Stimulated activated CD4-positive, alpha-beta T cell treated with anti-CD3 and anti-CD28 coated beads, Interleukin-15, amount 100 ng/mL, for 24 hours (primary cell): Measurements from ENCODE around the gene SOCS7.
"Not testable (repeated sequence)": the region's sequence is repeated elsewhere in the genome, so short reads cannot be mapped to it uniquely, and the experiment has no call there.

Experiments used
- DNase-seq: peaks from one replicate; pipeline ENCODE4 v3.0.0-alpha.2; 2020

SOCS7 gene

DNA sequence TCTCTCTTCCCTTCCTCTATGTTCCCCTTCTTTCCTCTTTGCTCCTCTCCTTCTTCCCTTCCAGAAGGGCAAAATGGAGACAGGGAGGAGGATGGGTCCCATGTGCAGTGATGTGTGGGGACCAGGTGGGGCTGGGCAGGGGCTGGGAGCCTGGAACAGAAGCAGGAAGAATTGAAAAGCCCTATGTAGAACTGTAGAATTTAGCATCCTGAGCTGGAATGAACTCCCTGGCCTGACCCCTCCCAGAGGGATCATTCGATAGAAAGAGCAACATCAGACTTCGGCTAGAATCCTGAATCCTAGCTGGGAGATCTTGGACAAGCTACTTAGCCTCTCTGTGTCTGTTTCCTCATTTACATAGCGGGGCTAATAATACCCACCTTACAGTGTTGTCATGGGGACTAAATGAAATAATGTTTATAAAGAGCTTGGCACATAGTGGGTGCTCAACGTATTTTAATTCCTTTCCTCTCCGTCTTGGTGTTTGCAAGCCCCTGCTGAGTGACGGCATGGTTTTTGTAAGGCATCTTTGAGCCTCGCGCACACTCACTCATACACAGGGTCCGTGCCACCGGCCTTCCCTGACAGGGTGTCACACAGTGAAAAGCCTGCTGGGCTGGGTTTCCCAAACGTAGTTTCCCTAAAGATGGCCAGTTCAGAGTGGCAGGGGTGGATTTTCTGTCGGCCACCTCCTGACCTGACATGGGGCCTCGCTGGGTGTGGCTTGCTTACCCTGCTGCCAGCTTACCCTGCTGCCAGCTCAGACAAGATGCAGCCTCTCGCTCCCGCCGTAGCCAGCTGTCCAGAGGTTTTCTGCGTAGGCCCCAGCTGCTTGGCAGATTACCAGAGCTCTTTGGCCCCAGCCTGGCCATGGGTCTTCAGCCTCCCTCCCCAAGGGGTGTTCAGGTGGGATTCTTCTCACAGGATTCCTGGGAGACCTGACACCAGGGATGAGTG is 70.5 kb downstream of the SOCS7 start:
- DNase-seq, result no peak

DNA sequence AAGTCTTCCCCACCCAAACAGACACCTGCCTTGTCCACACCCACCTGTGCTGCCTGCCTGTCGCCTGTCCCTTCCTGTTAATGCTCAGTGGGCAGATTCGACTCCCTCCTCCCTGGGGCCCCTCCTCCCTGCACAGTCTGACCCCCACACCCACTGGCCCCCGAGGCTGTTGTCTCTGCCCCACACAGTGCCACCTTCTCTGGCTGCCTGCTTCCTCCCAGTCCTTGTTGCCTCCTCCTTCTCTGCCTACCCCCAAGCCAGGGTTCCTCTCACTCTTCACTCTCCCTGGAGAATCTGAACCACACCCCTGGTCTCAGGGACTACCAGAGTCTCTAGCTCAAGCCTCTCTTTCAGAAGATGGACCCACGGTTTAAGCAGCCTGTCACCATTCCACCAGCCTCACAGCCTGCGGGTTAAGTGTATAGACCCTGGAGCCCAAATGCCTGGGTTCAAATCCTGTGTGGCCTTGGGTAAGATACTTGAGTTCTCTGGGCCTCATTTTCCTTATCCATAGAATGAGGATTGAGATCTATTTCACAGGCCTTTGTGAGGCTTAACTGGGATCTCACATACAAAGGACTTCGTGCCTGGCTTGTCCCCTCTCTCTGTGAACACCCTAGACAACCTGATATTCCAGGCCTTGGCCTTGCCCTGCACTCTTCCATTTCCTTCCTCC is 72.8 kb downstream of the SOCS7 start:
- no peak for DNase-seq

DNA sequence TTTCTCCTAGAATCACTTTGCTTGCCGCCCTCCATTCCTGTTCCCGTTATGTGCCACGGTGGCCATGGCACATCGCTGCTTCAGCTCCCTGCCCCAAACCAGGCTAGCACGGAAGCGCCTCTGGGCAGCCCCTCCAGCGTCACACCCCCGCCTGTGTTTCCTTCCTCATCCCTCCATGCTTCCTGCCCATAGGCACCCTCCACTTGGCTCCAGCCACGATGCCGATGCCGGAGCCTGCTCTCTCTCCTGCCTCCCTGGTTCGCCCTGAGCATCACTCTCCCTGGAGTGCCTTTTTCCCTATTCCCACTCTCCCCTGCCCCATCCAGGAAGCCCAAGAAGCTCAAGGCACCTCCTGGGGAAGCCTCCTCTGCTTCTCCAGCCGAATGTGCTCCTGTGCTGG is 73.4 kb downstream of the SOCS7 start:
- DNase-seq, result no peak

DNA sequence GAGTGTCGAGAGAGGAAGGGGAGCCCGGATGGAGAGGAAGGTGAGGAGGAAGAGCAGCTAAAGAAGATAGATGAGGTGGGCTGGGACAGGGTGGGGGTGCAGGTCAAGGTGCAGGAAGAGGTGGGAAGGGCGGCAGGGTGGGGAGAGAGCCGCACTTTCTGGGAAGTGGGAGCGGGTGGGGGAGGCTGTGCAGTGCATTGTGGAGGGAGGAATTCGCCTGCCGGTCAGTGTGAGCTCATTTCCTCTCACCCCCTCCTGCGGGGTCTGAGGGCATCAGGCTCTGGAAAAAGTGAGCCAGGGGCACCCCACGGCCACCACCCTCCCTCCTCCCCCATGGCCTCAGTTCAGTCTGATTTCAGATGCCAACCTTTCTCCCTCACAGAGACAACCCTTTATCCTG is 74.1 kb downstream of the SOCS7 start:
- DNase-seq, result no peak

DNA sequence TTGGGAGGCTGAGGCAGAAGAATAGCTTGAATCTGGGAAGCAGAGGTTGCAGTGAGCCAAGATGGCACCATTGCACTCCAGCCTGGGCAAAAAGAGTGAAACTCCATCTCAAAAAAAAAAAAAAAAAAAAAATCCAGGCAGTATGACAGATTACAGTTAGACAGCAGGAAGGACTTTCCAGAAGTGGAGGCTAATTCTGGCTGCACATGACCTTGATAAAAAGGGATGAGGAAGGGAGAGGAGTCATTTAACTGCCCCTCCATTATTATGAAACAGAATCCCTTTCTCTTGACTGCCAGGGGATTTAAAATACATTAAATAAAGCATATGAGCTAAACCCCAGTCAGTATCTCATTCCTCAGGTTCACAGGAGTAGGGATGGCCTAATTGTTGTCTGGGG is 74.8 kb downstream of the SOCS7 start:
- DNase-seq, result no peak

DNA sequence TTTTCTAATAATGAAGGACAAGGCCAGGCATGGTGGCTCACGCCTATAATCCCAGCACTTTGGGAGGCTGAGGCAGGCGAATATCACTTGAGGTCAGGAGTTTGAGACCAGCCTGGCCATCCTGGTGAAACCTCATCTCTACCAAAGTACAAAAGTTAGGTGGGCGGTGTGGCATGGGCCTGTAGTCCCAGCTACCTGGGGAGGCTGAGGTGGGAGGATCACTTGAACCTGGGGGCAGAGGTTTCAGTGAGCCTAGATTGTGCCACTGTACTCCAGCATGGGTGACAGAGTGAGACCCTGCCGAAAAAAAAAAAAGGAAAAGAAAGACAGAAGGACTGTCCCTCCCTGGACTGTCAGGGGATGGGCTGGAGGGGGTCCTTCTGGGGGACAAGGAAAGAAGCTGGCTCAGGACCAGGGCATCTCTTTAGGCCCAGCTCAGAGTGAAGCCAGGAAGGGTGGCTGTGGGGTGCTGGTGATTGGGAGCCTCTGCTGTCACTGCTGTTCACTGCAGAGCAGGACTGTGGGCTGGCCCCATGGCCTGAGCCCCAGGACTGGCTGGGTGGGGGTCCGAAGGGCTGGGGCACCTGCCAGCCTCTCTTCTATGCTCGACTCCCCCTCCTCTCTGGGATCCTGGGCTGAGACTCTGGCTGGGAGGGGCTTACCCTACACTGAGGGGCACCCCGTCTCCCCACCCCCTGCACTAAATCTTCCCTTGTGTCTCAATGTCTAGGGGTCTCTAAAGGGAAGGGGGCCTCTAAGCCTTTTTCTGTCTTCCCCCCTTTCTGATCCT is 75.7 kb downstream of the SOCS7 start:
- no peak for DNase-seq

DNA sequence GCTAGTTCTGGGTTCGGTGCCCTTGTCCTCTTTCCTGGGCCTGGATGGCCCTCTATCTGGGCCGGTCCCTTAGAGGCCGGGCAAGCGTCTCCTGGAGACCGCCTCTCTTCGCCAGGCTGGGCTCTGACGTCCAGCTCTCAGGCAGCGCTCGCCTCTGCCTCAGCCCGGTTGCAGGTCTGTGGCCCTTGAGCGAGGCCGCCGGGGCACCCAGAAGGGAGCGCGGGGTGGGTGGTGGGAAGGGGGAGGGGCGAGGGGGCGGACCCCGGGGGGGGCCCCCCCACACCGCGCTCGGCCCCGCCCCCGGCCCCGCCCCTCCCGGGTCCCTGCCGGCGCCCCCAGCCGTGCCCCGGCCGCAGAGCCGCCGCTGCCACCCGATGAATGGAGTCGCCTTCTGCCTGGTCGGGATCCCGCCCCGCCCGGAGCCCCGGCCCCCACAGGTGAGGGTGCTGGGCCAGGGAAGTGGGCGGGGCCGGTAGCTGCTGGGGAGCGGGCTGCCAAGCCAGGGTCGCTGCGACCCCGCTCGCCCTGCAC is 76.5 kb downstream of the SOCS7 start, which contains the start of gene ARHGAP23:
ARHGAP23 (plus strand) TSS at position 353 of the 531 bp plus-strand sequence; CDS start at position 375, 22 bp downstream.
- DNase-seq, result peak; percentile 53

DNA sequence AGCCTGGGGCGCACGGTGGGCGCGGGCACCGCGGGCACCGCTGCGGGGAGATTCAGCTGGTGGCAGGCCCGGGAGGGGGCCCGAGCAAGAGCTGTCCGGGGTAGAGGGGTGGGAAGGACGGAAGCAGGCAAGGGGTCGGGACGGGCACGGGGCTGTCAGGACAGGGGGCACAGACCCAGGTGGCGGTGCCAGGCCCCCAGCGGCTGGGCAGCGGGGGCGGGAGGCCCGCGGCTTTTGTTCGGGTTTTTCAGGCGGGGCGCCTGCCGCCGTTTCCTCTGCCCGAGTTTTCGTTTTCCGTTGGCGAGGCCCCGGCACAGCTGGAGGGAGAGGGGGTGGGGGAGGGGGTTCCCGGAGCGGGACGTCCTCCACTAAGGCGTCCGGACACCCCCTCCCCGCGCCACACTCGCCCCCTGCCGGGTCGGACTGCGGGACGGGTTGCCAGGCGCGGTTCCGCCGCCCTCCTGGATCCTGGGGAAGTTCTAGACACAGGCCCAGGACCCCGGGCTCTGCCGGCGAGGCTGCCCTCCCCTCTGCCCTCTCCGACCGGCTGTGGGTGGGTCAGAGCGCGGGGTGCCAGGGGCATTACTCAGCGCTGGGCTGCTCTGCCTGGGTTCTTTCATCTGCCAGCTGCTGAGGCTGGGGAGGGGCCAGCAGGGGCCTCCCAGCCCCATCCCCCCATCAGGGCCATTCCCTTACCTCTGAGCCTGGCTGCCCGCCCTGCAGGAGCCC is 77.2 kb downstream of the SOCS7 start:
- peak; percentile 40 for DNase-seq

DNA sequence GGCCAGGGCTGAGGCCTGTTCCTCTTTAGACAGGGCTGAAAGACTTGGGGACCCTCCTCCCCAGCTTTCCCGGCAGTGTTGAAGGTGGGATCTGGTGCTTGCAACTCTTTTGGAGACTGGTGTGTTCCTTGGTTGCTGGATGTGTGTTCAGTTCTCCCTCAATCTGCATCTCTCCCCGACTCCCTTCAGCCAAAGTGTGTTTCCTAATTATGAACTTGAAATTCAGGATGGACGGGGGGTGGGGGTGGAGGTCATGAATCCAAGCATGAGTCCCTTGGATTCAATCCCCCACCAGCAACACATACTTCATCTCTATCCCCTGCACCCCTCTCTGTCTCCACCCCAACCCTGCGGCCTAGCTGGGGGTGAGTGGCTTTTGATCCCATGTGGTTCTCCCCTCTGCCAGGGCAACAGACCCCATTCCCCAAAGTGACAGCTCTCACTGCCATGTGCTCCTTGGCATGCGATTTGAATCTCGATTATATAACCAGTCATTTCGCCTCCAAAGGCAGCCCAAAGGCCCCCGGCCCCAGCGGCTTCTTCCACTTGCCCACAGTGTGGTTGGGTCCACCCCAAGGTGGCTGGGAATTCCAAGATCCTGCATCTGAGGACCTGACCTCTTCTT is 77.9 kb downstream of the SOCS7 start:
- DNase-seq, result no peak

DNA sequence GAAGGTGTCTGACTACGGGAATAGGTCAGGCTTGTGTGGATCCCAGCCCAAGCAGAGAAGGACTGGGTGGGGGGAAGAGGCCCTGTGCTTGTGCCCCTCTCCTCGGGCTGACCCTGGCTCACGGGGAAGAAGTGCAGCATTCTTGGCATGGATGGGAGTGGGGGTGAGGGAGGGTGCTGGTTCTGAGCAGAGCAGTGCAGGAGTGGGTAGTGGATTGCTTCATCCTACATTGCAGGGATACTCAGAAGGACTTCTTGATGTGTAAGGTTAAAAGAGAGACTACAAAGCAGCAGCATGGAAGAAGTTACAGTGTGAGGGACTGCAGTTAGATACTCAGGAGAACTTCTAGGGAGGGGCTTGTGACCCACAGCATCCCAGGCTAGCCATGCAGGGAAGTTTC is 78.7 kb downstream of the SOCS7 start:
- DNase-seq, result no peak

DNA sequence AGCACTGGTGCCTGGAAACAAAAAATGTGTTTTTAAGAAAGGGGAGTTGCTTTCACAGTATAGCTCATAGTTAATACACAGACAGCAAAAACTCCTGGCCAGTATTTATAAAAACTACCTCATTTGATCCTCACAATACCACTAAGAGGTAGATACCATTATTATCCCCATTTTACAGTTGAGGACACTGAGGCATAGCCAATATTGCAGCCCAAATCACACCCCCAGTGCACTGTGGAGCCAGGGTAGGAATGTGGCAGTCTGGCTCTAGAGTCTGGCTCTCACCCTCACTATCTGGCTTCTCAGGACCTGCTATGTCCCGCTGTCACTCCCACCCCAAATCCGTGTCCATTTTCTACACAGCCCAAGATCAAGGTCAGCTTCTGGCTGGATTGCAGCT is 79.2 kb downstream of the SOCS7 start:
- no peak for DNase-seq

DNA sequence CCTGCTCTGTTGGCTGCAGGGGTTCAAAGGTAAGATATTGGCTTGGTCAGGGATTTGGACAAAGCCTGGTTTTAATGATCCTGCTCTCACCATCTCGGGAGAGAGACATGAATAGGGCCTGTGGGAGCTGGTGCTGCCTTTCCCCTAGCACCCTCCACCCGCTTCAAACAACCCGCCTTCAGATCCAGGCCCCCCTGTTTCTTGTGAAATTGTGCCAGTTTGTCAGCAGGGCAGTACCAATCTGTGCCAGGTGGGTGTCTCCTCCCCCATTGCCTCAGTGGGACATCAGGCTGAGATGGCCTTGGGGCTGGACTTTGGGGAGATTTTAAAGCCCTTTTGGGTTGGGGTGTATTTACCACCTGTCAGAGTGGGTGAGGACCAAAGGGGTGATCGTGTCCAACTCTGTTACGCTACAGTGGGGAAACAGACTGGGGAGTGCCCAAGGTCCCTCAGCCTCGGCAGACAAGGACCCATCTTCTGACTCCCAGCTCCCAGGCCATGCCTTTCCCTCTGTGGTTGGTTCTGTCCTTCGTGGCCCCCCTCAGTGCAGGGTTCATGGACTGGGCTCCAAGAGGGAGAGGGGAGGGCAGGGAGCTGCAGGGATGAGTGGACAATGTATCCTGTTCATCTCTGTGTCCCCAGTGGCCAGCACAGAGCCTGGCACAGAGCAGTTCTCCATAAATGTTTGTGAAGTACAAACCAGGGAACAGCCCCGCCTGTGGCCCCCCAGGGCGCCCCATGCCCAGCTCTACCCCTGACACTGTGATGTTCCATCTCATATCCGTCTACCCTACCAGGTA is 79.9 kb downstream of the SOCS7 start:
- no peak for DNase-seq

DNA sequence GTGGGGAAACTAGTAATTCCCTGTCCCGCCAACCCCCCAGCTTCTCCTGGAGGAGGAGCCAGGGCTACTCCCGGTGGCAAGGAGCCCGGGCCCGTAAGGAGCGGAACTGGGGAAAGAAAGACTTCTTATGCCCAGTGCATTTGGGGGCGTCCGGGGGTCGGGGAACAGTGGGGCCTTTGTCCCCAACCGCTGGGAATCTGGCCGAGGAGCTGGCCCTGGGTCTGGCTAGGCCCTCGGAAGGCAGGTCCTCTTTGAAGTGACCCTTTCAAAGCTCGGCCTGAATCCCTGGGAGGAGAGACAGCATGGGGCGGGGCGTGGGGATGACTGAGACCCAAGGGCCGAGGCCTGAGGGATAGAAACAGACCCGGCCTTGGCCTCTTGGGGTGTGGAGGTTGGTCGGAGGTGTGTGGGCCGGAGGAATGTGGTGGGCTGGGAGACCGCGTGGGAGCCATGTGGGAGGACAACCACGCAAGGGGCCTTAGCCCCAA is 82.6 kb downstream of the SOCS7 start:
- no peak for DNase-seq

DNA sequence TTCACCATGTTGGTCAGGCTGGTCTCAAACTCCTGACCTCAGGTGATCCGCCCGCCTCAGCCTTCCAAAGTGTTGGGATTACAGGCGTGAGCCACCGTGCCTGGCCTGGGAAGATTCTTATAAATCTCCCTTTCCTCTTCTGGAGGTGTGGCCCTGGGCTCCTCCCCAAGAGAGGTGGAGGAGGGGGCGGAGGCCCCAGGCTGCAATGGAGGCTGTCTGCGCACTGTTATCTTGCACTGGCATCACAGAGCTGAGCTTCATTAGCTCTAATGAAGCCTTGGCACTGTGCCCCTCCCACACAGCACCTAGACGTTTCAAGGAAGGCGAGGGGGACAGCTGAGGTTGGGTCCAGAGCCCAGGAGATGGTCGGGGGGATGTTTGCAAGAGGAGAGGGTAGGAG is 84.2 kb downstream of the SOCS7 start:
- no peak for DNase-seq

DNA sequence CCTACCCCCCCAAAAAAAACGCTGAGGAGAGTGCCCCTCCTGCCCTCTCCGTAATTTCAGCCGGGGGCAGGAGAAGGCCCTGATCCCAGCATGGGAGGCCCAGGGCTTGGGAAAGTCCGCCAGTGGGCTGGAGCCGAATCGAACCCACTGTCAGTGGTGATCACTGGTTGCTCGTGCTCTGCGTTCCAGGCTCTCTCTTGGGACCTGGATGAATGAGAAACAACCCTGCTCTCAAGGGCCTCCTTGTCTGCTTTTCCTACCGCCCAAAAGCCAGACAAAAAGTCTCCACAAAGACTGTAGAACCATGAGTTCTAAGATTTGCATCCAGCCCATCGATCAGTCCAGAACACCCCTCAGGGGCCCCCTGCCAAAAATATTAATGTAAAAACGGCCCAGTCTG is 84.7 kb downstream of the SOCS7 start:
- DNase-seq, result no peak

DNA sequence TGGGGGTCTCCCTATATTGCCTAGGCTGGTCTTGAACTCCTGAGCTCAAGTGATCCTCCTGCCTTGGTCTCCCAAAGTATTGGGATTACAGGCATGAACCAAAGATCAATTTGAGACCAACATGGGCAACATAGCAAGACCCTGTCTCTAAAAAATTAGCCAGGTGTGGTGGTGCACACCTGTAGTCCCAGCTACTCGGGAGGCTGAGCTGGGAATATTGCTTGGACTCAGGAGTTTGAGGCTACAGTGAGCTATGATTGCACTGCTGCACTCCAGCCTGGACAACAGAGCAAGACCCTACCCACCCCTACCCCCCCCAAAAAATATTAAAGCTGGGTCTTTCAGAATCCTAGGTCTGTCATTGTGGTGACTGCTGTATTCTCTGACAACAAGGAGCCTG is 85.7 kb downstream of the SOCS7 start:
- not testable (repeated sequence) for DNase-seq

DNA sequence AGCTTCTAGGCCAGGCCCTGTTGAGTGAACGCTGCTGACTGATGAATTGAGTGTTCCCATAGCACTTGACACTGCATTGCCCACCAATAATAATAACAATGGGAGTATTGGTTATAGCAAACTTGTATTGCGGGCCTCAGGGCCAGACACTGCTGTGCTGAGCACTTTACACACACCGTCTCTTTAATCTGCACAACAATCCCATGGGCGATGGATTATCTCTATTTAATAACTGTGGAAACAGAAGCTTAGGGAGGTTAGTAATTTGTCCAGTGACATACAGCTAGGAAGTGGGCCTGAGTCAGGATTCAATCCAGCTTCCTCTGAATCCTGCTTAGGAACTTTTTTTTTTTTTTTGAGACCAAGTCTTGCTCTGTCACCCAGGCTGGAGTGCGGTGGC is 87.8 kb downstream of the SOCS7 start:
- DNase-seq, result no peak

DNA sequence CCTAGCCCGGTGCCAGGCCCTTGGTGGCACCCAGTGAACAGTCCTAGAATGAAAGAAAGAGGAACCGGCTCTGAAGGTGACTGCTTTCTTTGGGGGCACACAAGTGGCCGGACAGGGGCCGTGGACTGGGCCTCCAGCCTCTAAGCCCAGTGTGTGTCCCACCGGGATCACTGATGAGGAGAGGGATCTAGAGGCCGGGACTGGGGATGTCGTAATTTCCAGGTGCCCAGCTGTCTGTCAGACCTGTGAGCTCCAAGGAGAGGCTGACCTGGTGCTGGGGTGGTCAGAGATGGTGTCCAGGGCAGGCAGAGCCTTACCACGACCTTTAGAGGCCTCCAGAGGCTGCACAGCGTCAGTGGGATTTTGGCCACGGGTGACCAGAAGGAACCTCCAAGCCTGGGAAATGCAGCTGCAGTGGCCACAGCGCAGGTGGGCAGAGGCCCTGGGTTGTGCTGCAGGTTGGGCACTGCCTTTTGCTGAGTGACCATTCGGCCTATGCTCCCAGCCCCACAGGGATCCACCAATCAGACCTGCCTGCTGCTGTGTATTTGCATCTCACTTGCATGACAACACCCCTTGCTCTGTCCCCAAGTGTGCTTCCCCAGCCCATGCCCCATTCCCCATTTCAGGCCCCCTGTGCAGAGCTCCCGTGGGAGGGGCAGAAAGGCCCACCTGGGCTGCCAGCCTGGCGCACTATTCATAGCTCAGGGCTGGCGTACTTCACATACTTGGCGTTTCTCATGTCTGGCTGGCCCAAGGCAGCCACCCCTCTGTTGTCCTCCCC is 89.2 kb downstream of the SOCS7 start:
- DNase-seq, result no peak

DNA sequence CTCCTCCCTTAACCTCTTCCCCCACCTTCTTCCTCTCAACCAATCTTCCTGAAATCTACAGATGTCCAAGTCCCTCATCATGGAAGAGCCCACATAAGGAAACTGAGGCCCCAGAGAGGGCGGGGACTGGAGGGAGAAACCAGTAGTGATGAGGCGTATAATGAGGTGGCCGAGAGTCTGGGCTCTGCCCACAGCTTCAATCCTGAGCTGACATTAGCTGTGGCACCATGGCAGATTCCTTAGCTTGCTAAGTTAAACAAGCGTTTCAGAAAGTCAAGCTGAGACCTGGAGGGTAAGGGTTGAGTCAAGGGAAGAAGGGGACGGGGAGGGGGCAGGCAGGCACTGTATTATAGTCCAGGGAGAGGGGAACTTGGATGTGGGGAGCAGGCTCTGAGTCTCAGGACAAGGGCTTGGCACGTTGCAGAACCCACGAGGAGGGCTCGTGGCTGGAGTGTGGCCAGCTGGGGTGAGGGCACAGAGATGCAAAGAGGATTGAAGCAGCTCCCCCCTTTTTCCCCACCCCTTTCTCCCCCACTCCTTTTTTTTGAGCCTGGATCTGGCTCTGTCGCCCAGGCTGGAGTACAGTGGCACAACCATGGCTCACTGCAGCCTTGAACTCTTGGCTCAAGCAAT is 89.9 kb downstream of the SOCS7 start:
- no peak for DNase-seq

DNA sequence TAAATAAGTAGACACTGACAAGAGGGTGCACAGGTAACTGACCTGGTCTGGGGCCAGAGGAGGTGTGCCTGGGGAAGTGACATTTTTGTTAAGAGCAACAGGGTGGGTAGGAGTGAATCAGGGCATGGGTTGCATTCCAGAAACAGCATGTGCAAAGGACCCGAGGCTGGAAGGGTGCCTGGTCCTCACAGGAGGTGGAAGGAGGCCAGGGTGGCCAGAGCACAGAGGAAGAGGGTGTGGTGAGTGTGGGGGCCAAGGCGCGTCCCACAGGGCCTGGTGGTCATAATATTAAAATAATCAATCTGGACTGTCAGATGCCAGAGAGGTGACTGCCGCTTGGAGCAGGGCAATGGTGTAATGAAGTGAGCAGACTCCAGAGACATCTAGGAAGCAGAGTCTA is 90.9 kb downstream of the SOCS7 start:
- no peak for DNase-seq
